ENCODE data around the gene NCKAP1. TPM values are rescaled to one million over a fixed set of nuclear protein-coding genes. Genes with fewer than 3 reads are reported as not detected.

The NCKAP1 gene
- total and polyA plus RNA-seq, 2 of the 4 experiments (the other 2 are of a cell fraction): 91.1 to 160 TPM

GRCh38 chr2:182894174-182894573 is 144.1 kb downstream of the NCKAP1 start:
- Histone ChIP-seq H3K23ac (ENCODE audit: low read depth, low read length) (no peak overlapping the region), H3K14ac (replicated peaks; ENCODE audit: low read depth, low read length) (no peak overlapping the region), H3K9me3 (ENCODE audit: control insufficient read depth, insufficient read depth, low read length) (no peaks in the 10 kb centered on the region), H4K8ac (ENCODE audit: low read depth in 2 of 2, low read length in 2 of 2) (no peak overlapping the region), H3K4me2 (ENCODE audit: low read depth, low read length) (no peak overlapping the region), H3K9me1 (ENCODE audit: insufficient read depth, low read length) (no peaks in the 10 kb centered on the region), H4K5ac (ENCODE audit: low read depth, low read length) (no peak overlapping the region), H3K9ac (ENCODE audit: low read depth, low read length) (no peak overlapping the region), H2BK5ac (ENCODE audit: low read depth, low read length, poor library complexity, severe bottlenecking) (no peak overlapping the region), H3K18ac (ENCODE audit: low read depth, low read length) (no peak overlapping the region), H3K27ac (ENCODE audit: insufficient read depth, low read length) (no peak overlapping the region), H2BK15ac (ENCODE audit: low read depth, low read length) (no peak overlapping the region), H2BK20ac (ENCODE audit: low read depth, low read length) (no peak overlapping the region), H2BK120ac (ENCODE audit: low read depth, low read length) (no peak overlapping the region), H2AFZ (replicated peaks; ENCODE audit: low read length, poor library complexity) (peak overlapping the region; percentile 65), H3K4ac (ENCODE audit: low read depth, low read length) (no peak overlapping the region), H3K4me1 (ENCODE audit: control insufficient read depth, insufficient read depth, low read length) (peaks cover 2% of the 10 kb centered on the region; the same call in 1 of the 2 replicates), H3K4me3 (ENCODE audit: insufficient read depth, low read depth, low read length) (no peak overlapping the region), H4K20me1 (ENCODE audit: insufficient read depth, low read length) (no peaks in the 10 kb centered on the region), H2AK9ac (replicated peaks; ENCODE audit: low read depth, low read length, poor library complexity) (no peak overlapping the region), H4K91ac (ENCODE audit: insufficient read depth, low read depth, low read length) (no peak overlapping the region), H3K79me1 (ENCODE audit: low read depth in 1 of 2, low read length in 2 of 2) (no peaks in the 10 kb centered on the region), H2AK5ac (ENCODE audit: low read depth, low read length) (no peak overlapping the region), H3K56ac (ENCODE audit: extremely low read depth, insufficient read depth, low read length) (no peak overlapping the region), H3K36me3 (ENCODE audit: control insufficient read depth, insufficient read depth, low read length) (no peaks in the 10 kb centered on the region), H3K27me3 (ENCODE audit: control insufficient read depth, insufficient read depth, low read length) (no peaks in the 10 kb centered on the region)
- in situ Hi-C loops (cut with MboI; ENCODE audit: low sequenced_read_pairs) (no loop called here), dilution Hi-C loops (cut with HindIII; ENCODE audit: low sequenced_read_pairs, unreplicated experiment) (no loop called here), intact Hi-C loops (cut with micrococcal nuclease) (no loop called here)
- TF ChIP-seq RFX5 (IDR thresholded peaks at IDR 0.05; ENCODE audit: low read depth, low read length) (no peak), SMC3 (IDR thresholded peaks at IDR 0.05; ENCODE audit: low read depth, low read length) (no peak), CTCF (conservative IDR thresholded peaks at IDR 0.05; ENCODE audit: low read depth, low read length) (no peak), RAD21 (IDR thresholded peaks at IDR 0.05; ENCODE audit: low read length) (no peak), ELK1 (IDR thresholded peaks at IDR 0.05; ENCODE audit: borderline replicate concordance, low read depth, low read length) (no peak), USF2 (IDR thresholded peaks at IDR 0.05; ENCODE audit: low read depth, low read length) (no peak), CHD1 (IDR thresholded peaks at IDR 0.05; ENCODE audit: low read depth, low read length) (no peak), MAZ (IDR thresholded peaks at IDR 0.05; ENCODE audit: borderline replicate concordance, low read depth, low read length) (no peak), CEBPB (IDR thresholded peaks at IDR 0.05; ENCODE audit: low read depth, low read length) (no peak), MAFK (IDR thresholded peaks at IDR 0.05; ENCODE audit: low read depth, low read length) (no peak), RCOR1 (IDR thresholded peaks at IDR 0.05; ENCODE audit: insufficient replicate concordance, low read length) (no peak), NFE2L2 (IDR thresholded peaks at IDR 0.05; ENCODE audit: low read depth, low read length) (no peak), POLR2A (IDR thresholded peaks at IDR 0.05; ENCODE audit: low read depth, low read length) (no peak), MXI1 (IDR thresholded peaks at IDR 0.05; ENCODE audit: borderline replicate concordance, low read depth, low read length) (no peak)
- BruUV-seq (replicated peaks): no TSS peak
- WGBS, 2 experiments (ENCODE audit: extremely low coverage in 2 of 2, insufficient read length in 1 of 2): 100% methylated on average over 4 of the region's 9 CpGs; no CpG with 5 or more reads in 1 of the 2 experiments
- CTCF ChIA-PET: no interaction called here
- ATAC-seq (ENCODE audit: low read depth) (peak; percentile 43), DNase-seq (peak; percentile 40)
- POLR2A ChIA-PET (ENCODE audit: unreplicated experiment): no interaction called here
